ENCODE measurements around the gene SH3RF3. TPM values are rescaled to one million over a fixed set of nuclear protein-coding genes. Genes with fewer than 3 reads are reported as not detected.

SH3RF3 gene
- total and polyA plus RNA-seq, 9 of the 15 experiments (the other 6 are each of a cell fraction or from before 2014, with no cell fraction given) = 0.02 TPM; not detected in 8

- POLR2A ChIA-PET = no interaction called here
- Histone ChIP-seq H3K9me1 (ENCODE audit: control insufficient read depth, insufficient read depth, low read length) (no peaks in the 10 kb centered on the region), H3K4me2 (ENCODE audit: insufficient read depth, low read length) (no peak overlapping the region), H3K9me3 (replicated peaks; ENCODE audit: control insufficient read depth, insufficient read depth, low read depth, low read length) (no peaks in the 10 kb centered on the region), H3K27ac (ENCODE audit: extremely low read depth, low read depth, low read length) (no peak overlapping the region), H3K27me3 (ENCODE audit: control insufficient read depth in 2 of 2, insufficient read depth in 2 of 2, low read length in 2 of 2) (peaks cover 15 to 46% of the 10 kb centered on the region in 2 experiments; a peak in 4 of 5 replicates), H3K4me3 (no peak overlapping the region), H2AFZ (ENCODE audit: low read depth, low read length) (no peak overlapping the region), H3K4me1 (replicated peaks in 1 of 2; ENCODE audit: control insufficient read depth in 2 of 2, insufficient read depth in 2 of 2, low read length in 2 of 2) (peaks cover 0 to 3% of the 10 kb centered on the region in 2 experiments; a peak in 3 of 5 replicates), H3K9ac (ENCODE audit: insufficient read depth in 1 of 2, low read depth in 2 of 2, low read length in 2 of 2) (no peak overlapping the region), H3K79me2 (ENCODE audit: control insufficient read depth, insufficient read depth, low read length) (no peaks in the 10 kb centered on the region), H3K36me3 (ENCODE audit: control insufficient read depth, insufficient read depth, low read length) (no peaks in the 10 kb centered on the region), H4K20me1 (replicated peaks; ENCODE audit: control insufficient read depth, insufficient read depth, low read length) (peaks cover 14% of the 10 kb centered on the region; the same call in 1 of the 2 replicates)
- in situ Hi-C loops (cut with MboI) (no loop called here), intact Hi-C loops (cut with micrococcal nuclease) (no loop called here)
- DNase-seq (ENCODE audit: extremely low read depth in 1 of 4, low spot score in 3 of 4) (no peak), FAIRE-seq (peak; percentile 26), ATAC-seq (no peak)
- CTCF ChIA-PET (ENCODE audit: low intra/inter-chr PET ratio) = no interaction called here
- TF ChIP-seq MEF2A (IDR thresholded peaks at IDR 0.05; ENCODE audit: control insufficient read depth, low read depth, low read length) = no peak
- no peak for TF ChIP-seq THRB (CRISPR knock-in tag; conservative IDR thresholded peaks at IDR 0.05)
- no peak for TF ChIP-seq NR3C1 (CRISPR knock-in tag; IDR thresholded peaks at IDR 0.05)
- TF ChIP-seq ZNF699 (CRISPR knock-in tag; IDR thresholded peaks at IDR 0.05; ENCODE audit: insufficient replicate concordance) = no peak
- no peak for TF ChIP-seq ZFPM2 (CRISPR knock-in tag; IDR thresholded peaks at IDR 0.05)
- no peak for TF ChIP-seq RREB1 (CRISPR knock-in tag; IDR thresholded peaks at IDR 0.05)
- no peak for TF ChIP-seq E2F3 (CRISPR knock-in tag; IDR thresholded peaks at IDR 0.05)
- TF ChIP-seq HDAC1 (IDR thresholded peaks at IDR 0.05) = no peak
- TF ChIP-seq ZNF512 (tag; IDR thresholded peaks at IDR 0.05) = no peak
- TF ChIP-seq ZSCAN29 (IDR thresholded peaks at IDR 0.05) = no peak
- TF ChIP-seq ZBTB9 (CRISPR knock-in tag; IDR thresholded peaks at IDR 0.05) = no peak
- TF ChIP-seq ZNF134 (CRISPR knock-in tag; conservative IDR thresholded peaks at IDR 0.05) = no peak
- WGBS (ENCODE audit: insufficient coverage, low coverage, missing lambda C conversion rate) = 5% methylated on average over 7 of the region's 7 CpGs
- no TSS peak for BruUV-seq (replicated peaks)
Measured at GRCh38 chr2:109172556-109173105, 43.6 kb downstream of the SH3RF3 start.
